ENCODE results near the gene DAP. TPM values are rescaled to one million over a fixed set of nuclear protein-coding genes. Genes with fewer than 3 reads are reported as not detected.

Gene DAP
- total RNA-seq, 1 donor from 2014 or later, result 74.4 TPM

DNA sequence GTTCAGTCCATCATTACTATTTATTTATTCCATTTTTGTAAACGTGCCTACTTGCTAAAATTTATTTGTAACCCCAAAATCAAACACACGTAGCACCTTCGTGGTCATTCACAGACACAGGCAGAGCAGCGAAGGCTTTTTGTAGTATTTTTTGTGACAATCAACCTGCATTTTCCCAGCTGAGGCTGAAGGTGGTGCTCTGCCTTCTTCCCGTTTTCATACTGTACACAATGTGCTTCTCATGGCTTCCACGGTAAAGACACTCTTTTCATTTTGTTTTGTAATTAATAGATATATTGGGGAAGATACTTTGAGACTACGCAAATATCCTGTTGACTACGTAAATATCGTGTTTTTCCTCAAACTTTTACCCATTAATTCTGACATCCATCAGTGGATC is 19.4 kb downstream of the DAP start:
- Histone ChIP-seq H3K36me3 (peaks cover 0 to 17% of the 10 kb centered on the region in 2 donors), H3K9me3 (no peaks in the 10 kb centered on the region), H3K4me3 (no peak overlapping the region), H3K4me1 (peaks cover 30% of the 10 kb centered on the region), H3K27me3 (no peaks in the 10 kb centered on the region), H3K27ac (no peak overlapping the region)
- no peak for DNase-seq (ENCODE audit: extremely low spot score in 2 of 2)
- no peak for TF ChIP-seq POLR2A (IDR thresholded peaks at IDR 0.05)
- TF ChIP-seq POLR2AphosphoS5 (IDR thresholded peaks at IDR 0.05; ENCODE audit: insufficient read depth in 1 of 2, low read depth in 1 of 2), result no peak
- TF ChIP-seq CTCF (IDR thresholded peaks at IDR 0.05), result no peak
- intact Hi-C loops (cut with DNase I), result no loop called here

DNA sequence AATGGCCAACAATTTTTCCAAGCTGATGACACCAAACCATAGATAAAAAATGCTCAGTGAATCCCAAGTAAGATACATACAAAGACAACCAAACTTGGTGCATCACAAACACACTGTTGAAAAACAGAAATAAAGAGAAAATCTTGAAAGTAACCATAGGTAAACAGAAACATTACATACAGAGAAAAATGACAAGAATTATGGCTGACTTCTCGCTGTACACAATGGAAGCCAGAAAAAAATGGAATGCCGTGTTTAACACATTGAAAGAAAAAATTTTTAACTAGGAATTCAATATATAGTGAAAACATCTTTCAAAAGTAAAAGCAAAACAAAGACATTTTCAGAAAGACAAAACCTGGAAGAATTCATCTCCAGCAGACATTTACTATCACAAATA is 20.6 kb downstream of the DAP start:
- intact Hi-C loops (cut with DNase I), result no loop called here
- Histone ChIP-seq H3K9me3 (no peaks in the 10 kb centered on the region), H3K36me3 (peaks cover 0 to 10% of the 10 kb centered on the region in 2 donors), H3K27ac (no peak overlapping the region), H3K27me3 (no peaks in the 10 kb centered on the region), H3K4me3 (no peak overlapping the region), H3K4me1 (peaks cover 36% of the 10 kb centered on the region)
- TF ChIP-seq POLR2A (IDR thresholded peaks at IDR 0.05) (no peak), CTCF (IDR thresholded peaks at IDR 0.05) (no peak), POLR2AphosphoS5 (IDR thresholded peaks at IDR 0.05; ENCODE audit: insufficient read depth in 1 of 2, low read depth in 1 of 2) (no peak)
- no peak for DNase-seq (ENCODE audit: extremely low spot score in 2 of 2)

DNA sequence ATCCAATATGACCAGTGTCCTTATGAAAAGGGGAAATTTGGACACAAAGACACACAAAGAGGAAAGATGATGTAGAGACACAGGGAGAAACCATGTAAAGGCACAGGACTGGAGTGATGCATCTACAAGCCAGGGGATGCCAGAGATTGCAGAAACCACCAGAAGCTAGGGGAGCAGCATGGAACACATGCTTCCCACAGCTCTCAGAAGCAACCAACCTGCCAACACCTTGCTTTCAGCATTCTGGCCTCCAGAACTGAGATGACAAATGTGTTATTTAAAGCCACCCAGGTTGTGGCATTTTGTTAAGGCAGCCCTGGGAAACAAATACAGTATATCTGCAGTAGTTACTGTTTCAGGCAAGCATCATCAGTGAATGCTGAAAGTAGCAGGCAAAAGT is 23.2 kb downstream of the DAP start:
- DNase-seq (ENCODE audit: extremely low spot score in 2 of 2), result no peak
- intact Hi-C loops (cut with DNase I), result no loop called here
- Histone ChIP-seq H3K27ac (no peak overlapping the region), H3K27me3 (no peaks in the 10 kb centered on the region), H3K36me3 (no peaks in the 10 kb centered on the region), H3K4me3 (no peak overlapping the region), H3K4me1 (peaks cover 38% of the 10 kb centered on the region), H3K9me3 (no peaks in the 10 kb centered on the region)
- TF ChIP-seq POLR2AphosphoS5 (IDR thresholded peaks at IDR 0.05; ENCODE audit: insufficient read depth in 1 of 2, low read depth in 1 of 2) (no peak), CTCF (IDR thresholded peaks at IDR 0.05) (no peak), POLR2A (IDR thresholded peaks at IDR 0.05) (no peak)

DNA sequence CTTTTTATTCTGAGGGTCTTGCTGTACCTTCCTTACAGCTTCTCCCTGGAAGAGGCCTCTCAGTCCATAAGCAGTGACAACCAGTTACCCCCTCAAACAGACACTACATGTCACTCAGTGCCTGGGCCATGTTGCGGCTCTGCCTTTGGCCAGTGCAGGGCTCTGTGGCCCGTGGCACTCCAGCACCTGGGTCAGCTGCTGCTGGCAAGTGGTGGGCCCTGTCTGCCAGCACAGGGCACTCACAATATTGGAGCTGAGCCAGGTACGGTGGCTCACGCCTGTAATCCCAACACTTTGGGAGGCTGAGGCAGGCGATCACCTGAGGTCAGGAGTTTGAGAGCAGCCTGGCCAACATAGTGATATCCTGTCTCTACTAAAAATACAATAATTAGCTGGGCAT is 24.2 kb downstream of the DAP start:
- TF ChIP-seq POLR2A (IDR thresholded peaks at IDR 0.05), result no peak
- no peak for TF ChIP-seq POLR2AphosphoS5 (IDR thresholded peaks at IDR 0.05; ENCODE audit: insufficient read depth in 1 of 2, low read depth in 1 of 2)
- no peak for TF ChIP-seq CTCF (IDR thresholded peaks at IDR 0.05)
- Histone ChIP-seq H3K36me3 (no peaks in the 10 kb centered on the region), H3K27ac (no peak overlapping the region), H3K4me3 (no peak overlapping the region), H3K4me1 (peaks cover 38% of the 10 kb centered on the region), H3K27me3 (no peaks in the 10 kb centered on the region), H3K9me3 (no peaks in the 10 kb centered on the region)
- intact Hi-C loops (cut with DNase I), result no loop called here
- no peak for DNase-seq (ENCODE audit: extremely low spot score in 2 of 2)

GRCh38 chr5:10736354-10736753 is 24.7 kb downstream of the DAP start:
- no peak overlapping the region for H3K27ac ChIP-seq
- intact Hi-C loops (cut with DNase I), result no loop called here

More at GRCh38 chr5:10736354-10736753, 24.7 kb downstream of the DAP start:
- Histone ChIP-seq H3K4me3 (no peak overlapping the region), H3K36me3 (no peaks in the 10 kb centered on the region), H3K9me3 (no peaks in the 10 kb centered on the region), H3K27me3 (no peaks in the 10 kb centered on the region), H3K4me1 (peaks cover 38% of the 10 kb centered on the region)
- TF ChIP-seq POLR2AphosphoS5 (IDR thresholded peaks at IDR 0.05; ENCODE audit: insufficient read depth in 1 of 2, low read depth in 1 of 2) (no peak), CTCF (IDR thresholded peaks at IDR 0.05) (no peak), POLR2A (IDR thresholded peaks at IDR 0.05) (no peak)
- no peak for DNase-seq (ENCODE audit: extremely low spot score in 2 of 2)
